Body of pancreas (tissue), 4 donors: ENCODE data around the gene ATP1A3. TPM values are rescaled to one million over a fixed set of nuclear protein-coding genes. Genes with fewer than 3 reads are reported as not detected.

Source experiments
- ATAC-seq: fragments of 150-250 bp; one replicate; pipeline ENCODE4 v1.9.1; 2016
- DNase-seq, 4 donors: peaks; one replicate each; pipeline ENCODE4 v3.0.0-alpha.2; 2019
- H3K27ac ChIP-seq, 4 donors: fragments of 200-600 bp; sonication (generic); 1 replicate in 3 of 4; 2 replicates in 1 of 4; pipeline versions ENCODE4 v1.5.1 to v1.6.1; 2016 to 2019; ENCODE audit warnings: mild to moderate bottlenecking in 1 of 4, mixed read lengths in 1 of 4, moderate library complexity in 1 of 4
- H3K27me3 ChIP-seq, 2 donors: fragments of 200-600 bp; sonication (generic); one replicate each; pipeline ENCODE4 v1.6.0; 2016; ENCODE audit warnings: mild to moderate bottlenecking in 1 of 2
- H3K36me3 ChIP-seq, 2 donors: fragments of 200-600 bp; sonication (generic); replicated peaks in 1 of 2; 2 replicates each; pipeline ENCODE4 v1.5.1; 2016; ENCODE audit warnings: low read depth in 2 of 2; ENCODE audit not compliant: insufficient read depth in 1 of 2
- H3K4me1 ChIP-seq: fragments of 200-600 bp; sonication (generic); one replicate; pipeline ENCODE4 v1.6.0; 2016
- H3K4me3 ChIP-seq, 2 donors: fragments of 200-600 bp; sonication (generic); 1 replicate in 1 of 2; 2 replicates in 1 of 2; pipeline ENCODE4 v1.5.1; 2016 to 2019
- H3K9me3 ChIP-seq, 3 donors: fragments of 200-600 bp; sonication (generic); 1 replicate in 2 of 3; 2 replicates in 1 of 3; pipeline ENCODE4 v1.5.1; 2016
- POLR2A ChIP-seq, 3 donors: fragments of 450-650 bp; IDR thresholded peaks; one replicate each; pipeline ENCODE4 v1.6.1; 2016; ENCODE audit warnings: antibody characterized with exemption in 3 of 3, mild to moderate bottlenecking in 2 of 3
- WGBS, 2 donors: methylation state at CpG; one replicate each; pipeline ENCODE4 v1.1.5; 2017; 5-methylcytosine and 5-hydroxymethylcytosine counted together
- intact Hi-C: fragments of 100-400 bp; cut with DNase I; formaldehyde crosslinking; loops from one replicate; pipeline ENCODE4 v1.15.1; 2023
- total RNA-seq, 2 donors: library from RNA; depleted of rRNA; stranded (reverse); fragments of >200 nt; gene quantifications; one replicate each; pipeline ENCODE4 v1.1.0, GENCODE V29; 2016
- TF ChIP-seq, protein P1 (sequence below), 7 experiments: fragments of 450-650 bp in 4 of 7; fragments of 200-600 bp in 3 of 7; sonication (generic) in 3 of 7; IDR thresholded peaks; one replicate each; pipeline ENCODE4 v1.5.1; 2016 to 2019; ENCODE audit warnings: antibody characterized with exemption in 7 of 7

Gene ATP1A3
- total RNA-seq, 2 donors from 2014 or later = 0.26 TPM; not detected in 1

GRCh38 chr19:41988947-41989346 lies 5.1 kb downstream of the ATP1A3 start:
- ATAC-seq (no peak), DNase-seq (no peak)
- Histone ChIP-seq H3K27ac (no peak overlapping the region), H3K4me1 (peaks cover 6% of the 10 kb centered on the region), H3K27me3 (peaks cover 0 to 5% of the 10 kb centered on the region in 2 donors), H3K4me3 (no peak overlapping the region), H3K9me3 (no peaks in the 10 kb centered on the region), H3K36me3 (no peaks in the 10 kb centered on the region)
- TF ChIP-seq, protein P1, sequence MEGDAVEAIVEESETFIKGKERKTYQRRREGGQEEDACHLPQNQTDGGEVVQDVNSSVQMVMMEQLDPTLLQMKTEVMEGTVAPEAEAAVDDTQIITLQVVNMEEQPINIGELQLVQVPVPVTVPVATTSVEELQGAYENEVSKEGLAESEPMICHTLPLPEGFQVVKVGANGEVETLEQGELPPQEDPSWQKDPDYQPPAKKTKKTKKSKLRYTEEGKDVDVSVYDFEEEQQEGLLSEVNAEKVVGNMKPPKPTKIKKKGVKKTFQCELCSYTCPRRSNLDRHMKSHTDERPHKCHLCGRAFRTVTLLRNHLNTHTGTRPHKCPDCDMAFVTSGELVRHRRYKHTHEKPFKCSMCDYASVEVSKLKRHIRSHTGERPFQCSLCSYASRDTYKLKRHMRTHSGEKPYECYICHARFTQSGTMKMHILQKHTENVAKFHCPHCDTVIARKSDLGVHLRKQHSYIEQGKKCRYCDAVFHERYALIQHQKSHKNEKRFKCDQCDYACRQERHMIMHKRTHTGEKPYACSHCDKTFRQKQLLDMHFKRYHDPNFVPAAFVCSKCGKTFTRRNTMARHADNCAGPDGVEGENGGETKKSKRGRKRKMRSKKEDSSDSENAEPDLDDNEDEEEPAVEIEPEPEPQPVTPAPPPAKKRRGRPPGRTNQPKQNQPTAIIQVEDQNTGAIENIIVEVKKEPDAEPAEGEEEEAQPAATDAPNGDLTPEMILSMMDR (IDR thresholded peaks at IDR 0.05) = no peak
- TF ChIP-seq POLR2A (IDR thresholded peaks at IDR 0.05) = no peak
- intact Hi-C loops = no loop called here
- 77 to 79% methylated on average over 9 of the region's 9 CpGs for WGBS, 2 donors

DNA sequence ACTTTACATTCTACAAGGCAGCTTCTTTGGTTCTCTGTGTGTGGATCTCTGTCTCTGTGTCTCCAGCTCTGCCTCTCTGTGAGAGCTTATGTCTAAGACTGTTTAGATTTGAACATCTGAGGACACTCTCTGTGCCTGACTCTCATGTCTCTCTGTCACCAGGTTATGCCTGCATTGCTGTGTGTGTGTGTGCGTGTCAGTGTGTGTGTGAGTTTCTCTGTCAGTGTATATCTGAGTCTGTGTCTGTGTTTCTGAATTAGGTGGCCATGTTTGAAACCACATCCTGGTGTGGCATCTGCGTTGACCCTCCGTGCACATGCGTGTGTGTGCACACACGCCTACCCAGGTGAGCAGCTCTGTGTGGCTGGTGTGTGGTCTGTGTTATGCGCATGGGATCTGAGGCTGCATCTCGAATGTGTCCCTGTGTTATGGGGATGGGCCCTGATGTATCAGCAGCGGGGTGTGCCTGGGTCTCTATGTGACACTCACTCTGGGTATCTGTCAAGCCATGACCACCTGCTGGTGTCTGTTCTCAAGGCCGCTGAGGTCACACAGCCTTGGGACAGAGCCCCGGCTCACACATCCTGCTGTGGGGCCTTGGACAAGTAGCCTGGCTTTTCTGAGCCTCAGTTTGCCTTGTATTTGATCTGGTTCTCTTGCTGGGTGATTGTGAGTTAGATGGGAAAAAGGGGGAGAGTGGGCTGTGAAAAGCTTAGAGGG lies 6.7 kb downstream of the ATP1A3 start:
- WGBS, 2 donors = 53 to 70% methylated on average over 3 to 10 of the region's 10 CpGs
- Histone ChIP-seq H3K4me1 (no peaks in the 10 kb centered on the region), H3K27ac (no peak overlapping the region), H3K36me3 (no peaks in the 10 kb centered on the region), H3K4me3 (no peak overlapping the region), H3K9me3 (no peaks in the 10 kb centered on the region), H3K27me3 (no peaks in the 10 kb centered on the region)
- TF ChIP-seq POLR2A (IDR thresholded peaks at IDR 0.05) = no peak
- TF ChIP-seq, protein P1 (IDR thresholded peaks at IDR 0.05) = no peak
- intact Hi-C loops = no loop called here
- no peak for DNase-seq
- ATAC-seq = no peak

DNA sequence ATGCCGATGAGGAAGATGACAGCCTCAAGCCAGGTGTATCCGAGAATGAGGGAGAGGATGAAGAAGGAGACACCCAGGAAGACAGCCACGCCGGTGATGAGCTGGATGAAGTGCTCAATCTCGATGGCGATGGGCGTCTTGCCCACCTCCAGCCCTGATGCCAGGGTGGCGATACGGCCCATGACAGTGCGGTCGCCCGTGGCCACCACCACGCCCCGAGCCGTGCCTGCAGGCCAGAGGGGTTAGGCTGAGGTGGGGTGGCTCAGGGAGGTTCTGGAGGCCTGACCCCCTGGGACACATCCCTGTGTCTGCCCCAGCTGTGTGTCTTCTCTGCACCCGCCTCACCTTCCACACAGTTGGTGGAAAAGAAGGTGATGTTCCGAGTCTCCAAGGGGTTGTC lies 9.1 kb downstream of the ATP1A3 start:
- H3K27me3 ChIP-seq = no peaks in the 10 kb centered on the region
- ATAC-seq (no peak), DNase-seq (no peak)
- WGBS, 2 donors = 80% methylated on average over 8 to 17 of the region's 17 CpGs
- no peak overlapping the region for H3K27ac ChIP-seq
- H3K36me3 ChIP-seq = no peaks in the 10 kb centered on the region
- no peak for TF ChIP-seq POLR2A (IDR thresholded peaks at IDR 0.05)
- TF ChIP-seq, protein P1 (IDR thresholded peaks at IDR 0.05) = no peak
- intact Hi-C loops = no loop called here
- no peaks in the 10 kb centered on the region for H3K9me3 ChIP-seq
- H3K4me3 ChIP-seq = no peak overlapping the region
- no peaks in the 10 kb centered on the region for H3K4me1 ChIP-seq

GRCh38 chr19:41981724-41982123 lies 12.3 kb downstream of the ATP1A3 start:
- H3K9me3 ChIP-seq = no peaks in the 10 kb centered on the region
- H3K27ac ChIP-seq = no peak overlapping the region
- ATAC-seq = no peak
- no peak overlapping the region for H3K4me3 ChIP-seq
- no peaks in the 10 kb centered on the region for H3K27me3 ChIP-seq
- H3K4me1 ChIP-seq = no peaks in the 10 kb centered on the region
- H3K36me3 ChIP-seq = no peaks in the 10 kb centered on the region
- no peak for TF ChIP-seq POLR2A (IDR thresholded peaks at IDR 0.05)
- TF ChIP-seq, protein P1 (IDR thresholded peaks at IDR 0.05) = no peak
- 79 to 93% methylated on average over 4 to 15 of the region's 15 CpGs for WGBS, 2 donors
- no peak for DNase-seq
- intact Hi-C loops = no loop called here

GRCh38 chr19:41978470-41978869 lies 15.6 kb downstream of the ATP1A3 start:
- H3K9me3 ChIP-seq = no peaks in the 10 kb centered on the region
- no peaks in the 10 kb centered on the region for H3K36me3 ChIP-seq
- H3K27ac ChIP-seq = no peak overlapping the region
- H3K27me3 ChIP-seq = no peaks in the 10 kb centered on the region
- no peaks in the 10 kb centered on the region for H3K4me1 ChIP-seq
- ATAC-seq (no peak), DNase-seq (no peak)
- intact Hi-C loops = no loop called here
- WGBS, 2 donors = 79 to 80% methylated on average over 13 to 16 of the region's 17 CpGs
- H3K4me3 ChIP-seq = no peak overlapping the region
- TF ChIP-seq POLR2A (IDR thresholded peaks at IDR 0.05) = no peak
- TF ChIP-seq, protein P1 (IDR thresholded peaks at IDR 0.05) = no peak
